Mucosa of descending colon (tissue), 3 donors: Measurements from ENCODE around the gene NIPBL. TPM values are rescaled to one million over a fixed set of nuclear protein-coding genes. Genes with fewer than 3 reads are reported as not detected.

Experiments
- ATAC-seq: fragments of 200-7000 bp; cut with Tn5 transposase; one replicate; pipeline ENCODE4 v1.9.1; 2020; ENCODE audit warnings: mild to moderate bottlenecking, moderate library complexity
- DNase-seq, 3 donors: peaks; one replicate each; pipeline ENCODE4 v3.0.0-alpha.2; 2020
- H3K36me3 ChIP-seq: fragments of 200-600 bp; one replicate; pipeline ENCODE4 v1.8.0; 2021; ENCODE audit warnings: low read depth, mild to moderate bottlenecking
- H3K4me1 ChIP-seq: fragments of 200-600 bp; one replicate; pipeline ENCODE4 v1.8.0; 2021; ENCODE audit warnings: low read depth, mild to moderate bottlenecking
- H3K4me3 ChIP-seq: fragments of 200-600 bp; one replicate; pipeline ENCODE4 v1.8.0; 2021; ENCODE audit warnings: mild to moderate bottlenecking
- H3K9me3 ChIP-seq: fragments of 200-600 bp; one replicate; pipeline ENCODE4 v1.8.0; 2021; ENCODE audit warnings: mild to moderate bottlenecking
- intact Hi-C, 2 donors: fragments of 100-400 bp; cut with DNase I in 1 of 2; cut with micrococcal nuclease in 1 of 2; formaldehyde crosslinking; loops; one replicate each; pipeline versions ENCODE4 v1.11.0 to v1.11.1; 2022; cut with DNase I, micrococcal nuclease
- total RNA-seq, 3 donors: library from RNA; stranded (reverse); fragmentation: NEBNext Ultra II Directional in 2 of 3; extraction: Animal tissue kit (Norgen Biotek cat#: 25700) in 2 of 3; gene quantifications; one replicate each; pipeline versions ENCODE4 v1.2.1 to v1.2.4, GENCODE V29; 2021 to 2023
- TF ChIP-seq, protein P1 (sequence below): fragments of 200-600 bp; IDR thresholded peaks from one replicate; pipeline ENCODE4 v1.8.0; 2022; ENCODE audit warnings: antibody characterized with exemption, mild to moderate bottlenecking
- donor health status: DM: no; HTN: no; CAD: no; lungs with moderate emphysema.
- donor health status: DM: no; HTN: no; CAD: no.
- donor health status: DM: no; HTN: yes; CAD: no.

The NIPBL gene
- total RNA-seq, 3 donors from 2014 or later: 50.4 to 80.8 (median 77.2) TPM

DNA sequence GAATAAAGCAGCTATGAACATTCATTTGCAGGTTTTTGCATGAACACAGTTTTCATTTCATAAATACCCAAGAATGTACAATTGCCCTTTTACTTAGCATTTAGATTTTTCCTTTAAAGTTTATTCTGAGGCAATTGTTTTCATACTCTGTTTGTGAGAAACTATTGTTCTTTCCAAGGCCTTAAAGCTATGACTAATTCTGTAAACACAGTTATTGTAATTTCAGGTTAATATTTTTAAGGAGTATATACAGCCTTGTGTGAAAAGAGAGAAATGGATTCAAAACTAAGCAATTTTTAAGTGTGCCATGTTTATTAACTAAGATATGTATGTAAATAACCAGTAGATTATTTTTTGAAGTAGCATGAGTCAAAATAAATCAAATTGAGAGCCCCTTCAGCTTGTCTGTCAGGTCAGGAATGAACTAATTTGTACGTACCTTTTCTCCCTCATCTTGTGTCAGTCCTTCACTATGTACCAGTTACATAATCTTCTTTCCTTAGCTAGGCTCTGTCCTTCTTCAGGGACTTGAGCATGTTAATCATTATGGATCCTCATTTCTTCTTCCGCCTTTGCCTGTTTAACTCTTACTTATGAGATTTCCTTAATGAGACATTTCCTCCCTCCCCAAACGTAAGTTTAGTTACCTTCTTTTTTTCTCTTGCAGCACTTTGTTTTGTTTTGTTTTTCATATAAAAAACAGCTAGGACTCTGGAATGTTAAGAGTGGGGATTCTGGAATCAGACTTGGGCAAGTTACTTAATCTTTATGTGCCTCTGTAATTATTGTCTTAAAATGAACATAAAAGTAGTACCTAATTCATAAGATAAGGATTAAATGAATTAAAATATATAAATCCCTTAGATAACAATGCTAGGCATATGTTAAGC, 63.6 kb downstream of the NIPBL start:
- H3K4me3 ChIP-seq: no peak overlapping the region
- H3K4me1 ChIP-seq: peaks cover 5% of the 10 kb centered on the region
- H3K9me3 ChIP-seq: no peaks in the 10 kb centered on the region
- no peak for DNase-seq
- intact Hi-C loops: loop anchor here in 1 of 2 donors (10.0 kb wide), 1 partner anchor 55 kb away; no protein-coding TSS in a partner anchor
- no peaks in the 10 kb centered on the region for H3K36me3 ChIP-seq
- ATAC-seq: peak; percentile 69
- TF ChIP-seq, protein P1, sequence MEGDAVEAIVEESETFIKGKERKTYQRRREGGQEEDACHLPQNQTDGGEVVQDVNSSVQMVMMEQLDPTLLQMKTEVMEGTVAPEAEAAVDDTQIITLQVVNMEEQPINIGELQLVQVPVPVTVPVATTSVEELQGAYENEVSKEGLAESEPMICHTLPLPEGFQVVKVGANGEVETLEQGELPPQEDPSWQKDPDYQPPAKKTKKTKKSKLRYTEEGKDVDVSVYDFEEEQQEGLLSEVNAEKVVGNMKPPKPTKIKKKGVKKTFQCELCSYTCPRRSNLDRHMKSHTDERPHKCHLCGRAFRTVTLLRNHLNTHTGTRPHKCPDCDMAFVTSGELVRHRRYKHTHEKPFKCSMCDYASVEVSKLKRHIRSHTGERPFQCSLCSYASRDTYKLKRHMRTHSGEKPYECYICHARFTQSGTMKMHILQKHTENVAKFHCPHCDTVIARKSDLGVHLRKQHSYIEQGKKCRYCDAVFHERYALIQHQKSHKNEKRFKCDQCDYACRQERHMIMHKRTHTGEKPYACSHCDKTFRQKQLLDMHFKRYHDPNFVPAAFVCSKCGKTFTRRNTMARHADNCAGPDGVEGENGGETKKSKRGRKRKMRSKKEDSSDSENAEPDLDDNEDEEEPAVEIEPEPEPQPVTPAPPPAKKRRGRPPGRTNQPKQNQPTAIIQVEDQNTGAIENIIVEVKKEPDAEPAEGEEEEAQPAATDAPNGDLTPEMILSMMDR: no peak

GRCh38 chr5:36943584-36943983, 67.0 kb downstream of the NIPBL start:
- no peak for DNase-seq
- TF ChIP-seq, protein P1: no peak
- ATAC-seq: no peak
- H3K9me3 ChIP-seq: no peaks in the 10 kb centered on the region
- intact Hi-C loops: loop anchor here in 1 of 2 donors (10.0 kb wide), 1 partner anchor 59 kb away; no protein-coding TSS in a partner anchor
- peaks cover 5% of the 10 kb centered on the region for H3K4me1 ChIP-seq
- no peaks in the 10 kb centered on the region for H3K36me3 ChIP-seq
- no peak overlapping the region for H3K4me3 ChIP-seq

- intact Hi-C loops: loop anchor here in 1 of 2 donors (10.0 kb wide), 1 partner anchor 59 kb away; no protein-coding TSS in a partner anchor
- ATAC-seq (no peak), DNase-seq (no peak)
- Histone ChIP-seq H3K4me3 (no peak overlapping the region), H3K9me3 (no peaks in the 10 kb centered on the region), H3K36me3 (no peaks in the 10 kb centered on the region), H3K4me1 (peaks cover 6% of the 10 kb centered on the region)
- TF ChIP-seq, protein P1: no peak
Observed at GRCh38 chr5:36944024-36944423, 67.5 kb downstream of the NIPBL start.

DNA sequence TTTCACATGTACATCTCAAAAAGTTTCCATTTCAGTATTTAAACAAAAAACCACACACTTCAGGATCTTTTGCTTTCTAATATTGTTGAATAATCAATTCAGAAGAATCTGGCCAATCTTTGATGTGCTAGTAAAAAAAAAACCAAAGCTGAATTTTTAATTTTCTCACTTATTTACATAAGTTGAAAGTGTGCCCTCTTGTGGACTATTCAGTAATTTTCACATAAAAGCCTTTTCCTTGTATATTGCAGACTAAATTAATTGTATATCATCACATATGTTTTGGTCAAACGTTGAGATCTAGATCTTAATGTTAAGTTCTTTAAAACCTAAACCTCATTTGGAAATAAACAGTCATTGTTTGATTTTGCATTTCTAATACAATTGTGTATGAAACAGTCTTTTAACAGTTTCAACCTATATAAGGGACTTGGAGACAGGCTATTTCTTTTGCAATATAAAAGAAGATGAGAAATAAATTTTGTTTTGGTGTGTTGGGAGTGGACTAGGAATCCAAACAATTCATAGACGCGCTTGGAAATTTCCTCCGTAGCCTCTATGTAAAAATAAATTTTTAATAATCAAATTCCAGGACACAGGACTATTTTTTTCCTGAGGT, 68.1 kb downstream of the NIPBL start:
- Histone ChIP-seq H3K9me3 (no peaks in the 10 kb centered on the region), H3K4me1 (peaks cover 13% of the 10 kb centered on the region), H3K36me3 (no peaks in the 10 kb centered on the region), H3K4me3 (no peak overlapping the region)
- intact Hi-C loops: loop anchor here in 1 of 2 donors (10.0 kb wide), 1 partner anchor 60 kb away; no protein-coding TSS in a partner anchor
- TF ChIP-seq, protein P1: no peak
- no peak for ATAC-seq
- no peak for DNase-seq

GRCh38 chr5:36945687-36946086, 69.1 kb downstream of the NIPBL start:
- H3K9me3 ChIP-seq: no peaks in the 10 kb centered on the region
- no peak overlapping the region for H3K4me3 ChIP-seq
- ATAC-seq: no peak
- DNase-seq: no peak
- intact Hi-C loops: loop anchor here in 1 of 2 donors (10.0 kb wide), 1 partner anchor 61 kb away; no protein-coding TSS in a partner anchor
- H3K36me3 ChIP-seq: no peaks in the 10 kb centered on the region
- H3K4me1 ChIP-seq: peaks cover 15% of the 10 kb centered on the region
- TF ChIP-seq, protein P1: no peak
